GM23338 (cell line): ENCODE measurements around the gene EIF4E3. TPM values are rescaled to one million over a fixed set of nuclear protein-coding genes. Genes with fewer than 3 reads are reported as not detected.

Experiments
- ATAC-seq: fragments of 200-7000 bp; cut with Tn5 transposase; 3 replicates; pipeline ENCODE4 v1.9.1; 2020
- DNase-seq: peaks from one replicate; pipeline ENCODE4 v3.0.0-alpha.2; 2015; ENCODE audit warnings: low spot score
- H2AFZ ChIP-seq: fragments of 200-600 bp; sonication (generic); 2 replicates; pipeline ENCODE4 v1.8.0; 2016; ENCODE audit warnings: antibody characterized with exemption, mild to moderate bottlenecking, moderate library complexity
- H3F3A ChIP-seq: fragments of 200-600 bp; sonication (generic); replicated peaks from 2 replicates; pipeline ENCODE4 v1.8.0; 2017; ENCODE audit warnings: antibody characterized with exemption, mixed run types, low read depth
- H3K27ac ChIP-seq: fragments of 200-600 bp; sonication (generic); 2 replicates; pipeline ENCODE4 v1.6.1; 2016; ENCODE audit warnings: low read depth
- H3K27me3 ChIP-seq: fragments of 200-600 bp; sonication (generic); 2 replicates; pipeline ENCODE4 v1.8.0; 2016; ENCODE audit warnings: mild to moderate bottlenecking, mixed run types, moderate library complexity; ENCODE audit not compliant: insufficient read depth
- H3K36me3 ChIP-seq: fragments of 200-600 bp; sonication (generic); 2 replicates; pipeline ENCODE4 v1.8.0; 2016; ENCODE audit warnings: mild to moderate bottlenecking; ENCODE audit not compliant: insufficient read depth
- H3K4me1 ChIP-seq: fragments of 200-600 bp; sonication (generic); 2 replicates; pipeline ENCODE4 v1.8.0; 2016; ENCODE audit warnings: mild to moderate bottlenecking, moderate library complexity; ENCODE audit not compliant: insufficient read depth
- H3K4me2 ChIP-seq: fragments of 200-600 bp; sonication (generic); 2 replicates; pipeline ENCODE4 v1.7.1; 2017; ENCODE audit warnings: mixed run types
- H3K4me3 ChIP-seq: fragments of 200-600 bp; sonication (generic); 2 replicates; pipeline ENCODE4 v1.6.1; 2016; ENCODE audit warnings: mixed run types
- H3K79me2 ChIP-seq: fragments of 200-600 bp; sonication (generic); replicated peaks from 2 replicates; pipeline ENCODE4 v1.8.0; 2017; ENCODE audit warnings: mild to moderate bottlenecking; ENCODE audit not compliant: insufficient read depth
- H3K9me2 ChIP-seq: fragments of 200-600 bp; sonication (generic); 2 replicates; pipeline ENCODE4 v1.8.0; 2017; ENCODE audit not compliant: insufficient read depth
- H4K20me1 ChIP-seq: fragments of 200-600 bp; sonication (generic); replicated peaks from 2 replicates; pipeline ENCODE4 v1.8.0; 2017; ENCODE audit warnings: mild to moderate bottlenecking; ENCODE audit not compliant: insufficient read depth
- H3K27ac Mint-ChIP-seq: 2 replicates; pipeline ENCODE4 v1.8.0; 2020; ENCODE audit warnings: inconsistent platforms, mild to moderate bottlenecking, moderate library complexity, mixed read lengths
- H3K27me3 Mint-ChIP-seq: 3 replicates; pipeline ENCODE4 v1.8.0; 2022; ENCODE audit warnings: low read depth, mild to moderate bottlenecking, moderate library complexity, mixed read lengths, inconsistent platforms; ENCODE audit not compliant: insufficient read depth, poor library complexity
- H3K36me3 Mint-ChIP-seq: 3 replicates; pipeline ENCODE4 v1.8.0; 2021; ENCODE audit warnings: low read depth, mild to moderate bottlenecking, inconsistent platforms, moderate library complexity, mixed read lengths
- H3K4me1 Mint-ChIP-seq: 3 replicates; pipeline ENCODE4 v1.8.0; 2020; ENCODE audit warnings: mild to moderate bottlenecking, inconsistent platforms, mixed read lengths
- H3K4me3 Mint-ChIP-seq: 3 replicates; pipeline ENCODE4 v1.8.0; 2021; ENCODE audit warnings: moderate library complexity, mild to moderate bottlenecking, inconsistent platforms, mixed read lengths
- H3K9me3 Mint-ChIP-seq: 3 replicates; pipeline ENCODE4 v1.8.0; 2020; ENCODE audit warnings: moderate library complexity, mild to moderate bottlenecking, inconsistent platforms, mixed read lengths
- CREB1 ChIP-seq: fragments of 250-450 bp; sonication (Bioruptor Pico); IDR thresholded peaks from 2 replicates; pipeline ENCODE4 v1.5.0; 2020; ENCODE audit warnings: low read depth, mild to moderate bottlenecking, moderate library complexity
- CTCF ChIP-seq, 2 experiments: fragments of 200-600 bp in 1 of 2; sonication (generic) in 1 of 2; conservative IDR thresholded peaks; 2 replicates each; pipeline versions ENCODE4 v1.5.1 to v1.6.1; 2016 to 2017; ENCODE audit warnings: antibody characterized with exemption in 2 of 2, low read depth in 2 of 2, mild to moderate bottlenecking in 2 of 2, moderate library complexity in 1 of 2
- EZH2 ChIP-seq: fragments of 200-600 bp; sonication (generic); IDR thresholded peaks from one replicate; pipeline ENCODE4 v1.8.0; 2017; ENCODE audit warnings: antibody characterized with exemption, mild to moderate bottlenecking, low read depth; ENCODE audit not compliant: unreplicated experiment
- JUNB ChIP-seq: IDR thresholded peaks from one replicate; pipeline ENCODE4 v1.6.1; 2016; ENCODE audit warnings: antibody characterized with exemption; ENCODE audit not compliant: unreplicated experiment
- REST ChIP-seq: IDR thresholded peaks from one replicate; pipeline ENCODE4 v1.6.1; 2018; ENCODE audit warnings: antibody characterized with exemption; ENCODE audit not compliant: unreplicated experiment
- STAT1 ChIP-seq: IDR thresholded peaks from one replicate; pipeline ENCODE4 v1.6.1; 2016; ENCODE audit warnings: antibody characterized with exemption; ENCODE audit not compliant: unreplicated experiment
- ZNF462 ChIP-seq: fragments of 250-450 bp; sonication (Bioruptor Pico); IDR thresholded peaks from 2 replicates; pipeline ENCODE4 v1.5.0; 2020; ENCODE audit warnings: mild to moderate bottlenecking, moderate library complexity
- polyA plus RNA-seq: library from polyadenylated mRNA; unstranded; fragments of >200 nt; fragmentation: Nextera tagmentation; extraction: Ambion mirVana; gene quantifications from 2 replicates; pipeline ENCODE4 v1.2.1, GENCODE V29; 2016
- total RNA-seq: library from RNA; depleted of rRNA; stranded (reverse); fragments of >200 nt; shearing (Covaris generic); gene quantifications from 2 replicates; pipeline ENCODE4 v1.2.3, GENCODE V29; 2014

EIF4E3 gene
- total and polyA plus RNA-seq, 2 experiments from 2014 or later = 6.0 to 9.7 TPM

GRCh38 chr3:71760140-71760539 is 34.9 kb upstream of the EIF4E3 start (continued):
- TF ChIP-seq REST (no peak), STAT1 (no peak), CREB1 (CRISPR knock-in tag) (no peak), EZH2 (no peak), ZNF462 (CRISPR knock-in tag) (no peak)

GRCh38 chr3:71759401-71759800 is 34.2 kb upstream of the EIF4E3 start:
- no peak overlapping the region for H3K27ac Mint-ChIP-seq
- TF ChIP-seq JUNB (no peak), REST (no peak), CTCF (conservative IDR thresholded peaks at IDR 0.05; ENCODE audit: low read depth in 2 of 2) (no peak)

More at GRCh38 chr3:71759401-71759800, 34.2 kb upstream of the EIF4E3 start:
- H3K27me3 Mint-ChIP-seq = peaks cover 15% of the 10 kb centered on the region
- Histone ChIP-seq H3K9me2 (no peaks in the 10 kb centered on the region), H3K79me2 (peaks cover 5% of the 10 kb centered on the region; the same call in 1 of the 2 replicates), H3K4me2 (no peak overlapping the region), H3F3A (no peaks in the 10 kb centered on the region), H3K4me3 (no peak overlapping the region), H3K27ac (no peak overlapping the region), H2AFZ (no peak overlapping the region), H3K4me1 (peaks cover 12% of the 10 kb centered on the region), H3K36me3 (no peaks in the 10 kb centered on the region; the same call in 1 of the 2 replicates), H3K27me3 (peaks cover 32% of the 10 kb centered on the region), H4K20me1 (no peaks in the 10 kb centered on the region)
- DNase-seq = no peak
- H3K4me1 Mint-ChIP-seq = peaks cover 11% of the 10 kb centered on the region
- peaks cover 4% of the 10 kb centered on the region; the same call in 2 of the 3 replicates for H3K9me3 Mint-ChIP-seq
- no peak for ATAC-seq
- peaks cover 6% of the 10 kb centered on the region; the same call in 2 of the 3 replicates for H3K36me3 Mint-ChIP-seq
- no peak overlapping the region for H3K4me3 Mint-ChIP-seq
